Ishikawa (cell line): ENCODE measurements around the gene TMEM11.

Source experiments
- CEBPB ChIP-seq: IDR thresholded peaks from 2 replicates; pipeline ENCODE4 v1.6.1; 2012
- CREB1 ChIP-seq: IDR thresholded peaks from 2 replicates; pipeline ENCODE4 v1.6.1; 2012; ENCODE audit warnings: low read depth
- FOXM1 ChIP-seq: IDR thresholded peaks from 2 replicates; pipeline ENCODE4 v1.6.1; 2012; ENCODE audit warnings: low read depth, borderline replicate concordance

DNA sequence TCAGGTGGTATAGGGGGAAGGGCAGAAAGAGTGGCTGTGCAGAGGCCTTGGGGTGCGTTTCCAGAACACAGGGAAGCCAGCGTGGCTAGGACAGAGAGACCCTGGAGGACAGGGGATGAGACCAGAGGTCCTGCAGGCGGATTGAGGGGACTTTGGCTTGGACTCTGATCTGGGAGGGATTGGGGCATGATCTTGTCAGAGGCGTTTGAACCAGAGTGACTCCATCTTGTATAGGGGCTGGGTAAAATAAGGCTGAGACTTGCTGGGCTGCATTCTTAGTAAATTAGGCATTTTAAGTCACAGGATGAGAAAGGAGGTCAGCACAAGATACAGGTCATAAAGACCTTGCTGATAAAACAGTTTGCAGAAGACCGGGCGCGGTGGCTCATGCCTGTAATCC lies 44.6 kb upstream of the TMEM11 start:
- TF ChIP-seq CEBPB (no peak), FOXM1 (no peak), CREB1 (no peak)
